GM23338 (cell line): ENCODE results near the gene ATP5PD. TPM values are rescaled to one million over a fixed set of nuclear protein-coding genes. Genes with fewer than 3 reads are reported as not detected.

Source experiments
- ATAC-seq: fragments of 200-7000 bp; cut with Tn5 transposase; 3 replicates; pipeline ENCODE4 v1.9.1; 2020
- DNase-seq: peaks from one replicate; pipeline ENCODE4 v3.0.0-alpha.2; 2015; ENCODE audit warnings: low spot score
- H2AFZ ChIP-seq: fragments of 200-600 bp; sonication (generic); 2 replicates; pipeline ENCODE4 v1.8.0; 2016; ENCODE audit warnings: antibody characterized with exemption, mild to moderate bottlenecking, moderate library complexity
- H3F3A ChIP-seq: fragments of 200-600 bp; sonication (generic); replicated peaks from 2 replicates; pipeline ENCODE4 v1.8.0; 2017; ENCODE audit warnings: antibody characterized with exemption, mixed run types, low read depth
- H3K27ac ChIP-seq: fragments of 200-600 bp; sonication (generic); 2 replicates; pipeline ENCODE4 v1.6.1; 2016; ENCODE audit warnings: low read depth
- H3K27me3 ChIP-seq: fragments of 200-600 bp; sonication (generic); 2 replicates; pipeline ENCODE4 v1.8.0; 2016; ENCODE audit warnings: mild to moderate bottlenecking, mixed run types, moderate library complexity; ENCODE audit not compliant: insufficient read depth
- H3K36me3 ChIP-seq: fragments of 200-600 bp; sonication (generic); 2 replicates; pipeline ENCODE4 v1.8.0; 2016; ENCODE audit warnings: mild to moderate bottlenecking; ENCODE audit not compliant: insufficient read depth
- H3K4me1 ChIP-seq: fragments of 200-600 bp; sonication (generic); 2 replicates; pipeline ENCODE4 v1.8.0; 2016; ENCODE audit warnings: mild to moderate bottlenecking, moderate library complexity; ENCODE audit not compliant: insufficient read depth
- H3K4me2 ChIP-seq: fragments of 200-600 bp; sonication (generic); 2 replicates; pipeline ENCODE4 v1.7.1; 2017; ENCODE audit warnings: mixed run types
- H3K4me3 ChIP-seq: fragments of 200-600 bp; sonication (generic); 2 replicates; pipeline ENCODE4 v1.6.1; 2016; ENCODE audit warnings: mixed run types
- H3K79me2 ChIP-seq: fragments of 200-600 bp; sonication (generic); replicated peaks from 2 replicates; pipeline ENCODE4 v1.8.0; 2017; ENCODE audit warnings: mild to moderate bottlenecking; ENCODE audit not compliant: insufficient read depth
- H3K9me2 ChIP-seq: fragments of 200-600 bp; sonication (generic); 2 replicates; pipeline ENCODE4 v1.8.0; 2017; ENCODE audit not compliant: insufficient read depth
- H4K20me1 ChIP-seq: fragments of 200-600 bp; sonication (generic); replicated peaks from 2 replicates; pipeline ENCODE4 v1.8.0; 2017; ENCODE audit warnings: mild to moderate bottlenecking; ENCODE audit not compliant: insufficient read depth
- H3K27ac Mint-ChIP-seq: 2 replicates; pipeline ENCODE4 v1.8.0; 2020; ENCODE audit warnings: inconsistent platforms, mild to moderate bottlenecking, moderate library complexity, mixed read lengths
- H3K27me3 Mint-ChIP-seq: 3 replicates; pipeline ENCODE4 v1.8.0; 2022; ENCODE audit warnings: low read depth, mild to moderate bottlenecking, moderate library complexity, mixed read lengths, inconsistent platforms; ENCODE audit not compliant: insufficient read depth, poor library complexity
- H3K36me3 Mint-ChIP-seq: 3 replicates; pipeline ENCODE4 v1.8.0; 2021; ENCODE audit warnings: low read depth, mild to moderate bottlenecking, inconsistent platforms, moderate library complexity, mixed read lengths
- H3K4me1 Mint-ChIP-seq: 3 replicates; pipeline ENCODE4 v1.8.0; 2020; ENCODE audit warnings: mild to moderate bottlenecking, inconsistent platforms, mixed read lengths
- H3K4me3 Mint-ChIP-seq: 3 replicates; pipeline ENCODE4 v1.8.0; 2021; ENCODE audit warnings: moderate library complexity, mild to moderate bottlenecking, inconsistent platforms, mixed read lengths
- H3K9me3 Mint-ChIP-seq: 3 replicates; pipeline ENCODE4 v1.8.0; 2020; ENCODE audit warnings: moderate library complexity, mild to moderate bottlenecking, inconsistent platforms, mixed read lengths
- CREB1 ChIP-seq: fragments of 250-450 bp; sonication (Bioruptor Pico); IDR thresholded peaks from 2 replicates; pipeline ENCODE4 v1.5.0; 2020; ENCODE audit warnings: low read depth, mild to moderate bottlenecking, moderate library complexity
- ZNF114 ChIP-seq: fragments of 250-450 bp; sonication (Bioruptor Pico); IDR thresholded peaks from 2 replicates; pipeline ENCODE4 v1.5.0; 2020; ENCODE audit warnings: mild to moderate bottlenecking, moderate library complexity
- ZNF331 ChIP-seq: fragments of 250-450 bp; sonication (Bioruptor Pico); IDR thresholded peaks from 2 replicates; pipeline ENCODE4 v1.5.0; 2020; ENCODE audit warnings: low read depth, mild to moderate bottlenecking, moderate library complexity
- polyA plus RNA-seq: library from polyadenylated mRNA; unstranded; fragments of >200 nt; fragmentation: Nextera tagmentation; extraction: Ambion mirVana; gene quantifications from 2 replicates; pipeline ENCODE4 v1.2.1, GENCODE V29; 2016
- total RNA-seq: library from RNA; depleted of rRNA; stranded (reverse); fragments of >200 nt; shearing (Covaris generic); gene quantifications from 2 replicates; pipeline ENCODE4 v1.2.3, GENCODE V29; 2014
- TF ChIP-seq, protein P1 (sequence below): fragments of 250-450 bp; sonication (Bioruptor Pico); IDR thresholded peaks from 2 replicates; pipeline ENCODE4 v1.5.0; 2020; ENCODE audit warnings: mild to moderate bottlenecking, moderate library complexity

The ATP5PD gene
- total and polyA plus RNA-seq, 2 experiments from 2014 or later = 244 to 1,144 TPM

DNA sequence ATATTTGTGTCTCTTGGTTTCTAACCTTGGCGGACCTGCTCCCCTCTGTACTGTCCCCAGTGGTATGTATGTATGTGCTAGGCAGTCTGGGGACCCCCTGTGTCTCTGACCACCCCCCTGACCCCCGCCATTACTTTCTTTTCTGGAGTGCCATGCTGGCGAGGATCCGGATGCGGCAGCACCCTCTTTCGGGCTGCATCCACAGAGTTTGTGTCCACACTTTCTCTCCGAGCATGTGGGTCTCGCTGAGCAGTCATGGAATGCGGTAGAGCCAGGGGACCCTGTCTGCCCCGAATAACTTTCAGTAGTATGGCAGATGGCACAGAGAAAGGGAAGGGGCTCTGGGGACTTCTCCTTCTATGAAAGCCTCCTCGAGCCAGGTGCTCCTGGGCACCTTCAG lies 17.3 kb upstream of the ATP5PD start:
- ATAC-seq = no peak
- no peak overlapping the region for H2AFZ ChIP-seq
- H3K27ac Mint-ChIP-seq = no peak overlapping the region

More for the DNA sequence above, 17.3 kb upstream of the ATP5PD start:
- Histone ChIP-seq H3K79me2 (no peaks in the 10 kb centered on the region), H3K4me2 (no peak overlapping the region), H3K36me3 (peaks cover 40% of the 10 kb centered on the region), H3K27ac (no peak overlapping the region), H4K20me1 (peaks cover 10% of the 10 kb centered on the region; the same call in 1 of the 2 replicates), H3F3A (0 out of 2 replicates have a peak, but pooled peaks cover 6% of the 10 kb centered on the region), H3K27me3 (no peaks in the 10 kb centered on the region), H3K9me2 (no peaks in the 10 kb centered on the region), H3K4me1 (no peaks in the 10 kb centered on the region), H3K4me3 (no peak overlapping the region)
- H3K4me1 Mint-ChIP-seq = no peaks in the 10 kb centered on the region
- H3K4me3 Mint-ChIP-seq = no peak overlapping the region
- TF ChIP-seq CREB1 (no peak), ZNF331 (no peak), ZNF114 (CRISPR knock-in tag) (no peak)
- TF ChIP-seq, protein P1, sequence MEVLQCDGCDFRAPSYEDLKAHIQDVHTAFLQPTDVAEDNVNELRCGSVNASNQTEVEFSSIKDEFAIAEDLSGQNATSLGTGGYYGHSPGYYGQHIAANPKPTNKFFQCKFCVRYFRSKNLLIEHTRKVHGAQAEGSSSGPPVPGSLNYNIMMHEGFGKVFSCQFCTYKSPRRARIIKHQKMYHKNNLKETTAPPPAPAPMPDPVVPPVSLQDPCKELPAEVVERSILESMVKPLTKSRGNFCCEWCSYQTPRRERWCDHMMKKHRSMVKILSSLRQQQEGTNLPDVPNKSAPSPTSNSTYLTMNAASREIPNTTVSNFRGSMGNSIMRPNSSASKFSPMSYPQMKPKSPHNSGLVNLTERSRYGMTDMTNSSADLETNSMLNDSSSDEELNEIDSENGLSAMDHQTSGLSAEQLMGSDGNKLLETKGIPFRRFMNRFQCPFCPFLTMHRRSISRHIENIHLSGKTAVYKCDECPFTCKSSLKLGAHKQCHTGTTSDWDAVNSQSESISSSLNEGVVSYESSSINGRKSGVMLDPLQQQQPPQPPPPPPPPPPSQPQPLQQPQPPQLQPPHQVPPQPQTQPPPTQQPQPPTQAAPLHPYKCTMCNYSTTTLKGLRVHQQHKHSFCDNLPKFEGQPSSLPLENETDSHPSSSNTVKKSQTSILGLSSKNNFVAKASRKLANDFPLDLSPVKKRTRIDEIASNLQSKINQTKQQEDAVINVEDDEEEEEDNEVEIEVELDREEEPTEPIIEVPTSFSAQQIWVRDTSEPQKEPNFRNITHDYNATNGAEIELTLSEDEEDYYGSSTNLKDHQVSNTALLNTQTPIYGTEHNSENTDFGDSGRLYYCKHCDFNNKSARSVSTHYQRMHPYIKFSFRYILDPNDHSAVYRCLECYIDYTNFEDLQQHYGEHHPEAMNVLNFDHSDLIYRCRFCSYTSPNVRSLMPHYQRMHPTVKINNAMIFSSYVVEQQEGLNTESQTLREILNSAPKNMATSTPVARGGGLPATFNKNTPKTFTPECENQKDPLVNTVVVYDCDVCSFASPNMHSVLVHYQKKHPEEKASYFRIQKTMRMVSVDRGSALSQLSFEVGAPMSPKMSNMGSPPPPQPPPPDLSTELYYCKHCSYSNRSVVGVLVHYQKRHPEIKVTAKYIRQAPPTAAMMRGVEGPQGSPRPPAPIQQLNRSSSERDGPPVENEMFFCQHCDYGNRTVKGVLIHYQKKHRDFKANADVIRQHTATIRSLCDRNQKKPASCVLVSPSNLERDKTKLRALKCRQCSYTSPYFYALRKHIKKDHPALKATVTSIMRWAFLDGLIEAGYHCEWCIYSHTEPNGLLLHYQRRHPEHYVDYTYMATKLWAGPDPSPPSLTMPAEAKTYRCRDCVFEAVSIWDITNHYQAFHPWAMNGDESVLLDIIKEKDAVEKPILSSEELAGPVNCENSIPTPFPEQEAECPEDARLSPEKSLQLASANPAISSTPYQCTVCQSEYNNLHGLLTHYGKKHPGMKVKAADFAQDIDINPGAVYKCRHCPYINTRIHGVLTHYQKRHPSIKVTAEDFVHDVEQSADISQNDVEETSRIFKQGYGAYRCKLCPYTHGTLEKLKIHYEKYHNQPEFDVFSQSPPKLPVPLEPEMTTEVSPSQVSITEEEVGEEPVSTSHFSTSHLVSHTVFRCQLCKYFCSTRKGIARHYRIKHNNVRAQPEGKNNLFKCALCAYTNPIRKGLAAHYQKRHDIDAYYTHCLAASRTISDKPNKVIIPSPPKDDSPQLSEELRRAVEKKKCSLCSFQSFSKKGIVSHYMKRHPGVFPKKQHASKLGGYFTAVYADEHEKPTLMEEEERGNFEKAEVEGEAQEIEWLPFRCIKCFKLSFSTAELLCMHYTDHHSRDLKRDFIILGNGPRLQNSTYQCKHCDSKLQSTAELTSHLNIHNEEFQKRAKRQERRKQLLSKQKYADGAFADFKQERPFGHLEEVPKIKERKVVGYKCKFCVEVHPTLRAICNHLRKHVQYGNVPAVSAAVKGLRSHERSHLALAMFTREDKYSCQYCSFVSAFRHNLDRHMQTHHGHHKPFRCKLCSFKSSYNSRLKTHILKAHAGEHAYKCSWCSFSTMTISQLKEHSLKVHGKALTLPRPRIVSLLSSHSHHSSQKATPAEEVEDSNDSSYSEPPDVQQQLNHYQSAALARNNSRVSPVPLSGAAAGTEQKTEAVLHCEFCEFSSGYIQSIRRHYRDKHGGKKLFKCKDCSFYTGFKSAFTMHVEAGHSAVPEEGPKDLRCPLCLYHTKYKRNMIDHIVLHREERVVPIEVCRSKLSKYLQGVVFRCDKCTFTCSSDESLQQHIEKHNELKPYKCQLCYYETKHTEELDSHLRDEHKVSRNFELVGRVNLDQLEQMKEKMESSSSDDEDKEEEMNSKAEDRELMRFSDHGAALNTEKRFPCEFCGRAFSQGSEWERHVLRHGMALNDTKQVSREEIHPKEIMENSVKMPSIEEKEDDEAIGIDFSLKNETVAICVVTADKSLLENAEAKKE (CRISPR knock-in tag) = no peak
- no peaks in the 10 kb centered on the region for H3K9me3 Mint-ChIP-seq
- peaks cover 10% of the 10 kb centered on the region for H3K27me3 Mint-ChIP-seq
- H3K36me3 Mint-ChIP-seq = peaks cover 56% of the 10 kb centered on the region
- DNase-seq = no peak
